Articular chondrocyte of knee joint (primary cell): ENCODE data around the gene RPE. TPM values are rescaled to one million over a fixed set of nuclear protein-coding genes. Genes with fewer than 3 reads are reported as not detected.

Source experiments
- total RNA-seq: library from RNA; depleted of rRNA; stranded (reverse); fragments of >200 nt; gene quantifications from 2 replicates; pipeline ENCODE4 v1.2.3, GENCODE V29; 2012

Gene RPE
- total RNA-seq: 63.9 and 73.3 TPM in 2 replicates

DNA sequence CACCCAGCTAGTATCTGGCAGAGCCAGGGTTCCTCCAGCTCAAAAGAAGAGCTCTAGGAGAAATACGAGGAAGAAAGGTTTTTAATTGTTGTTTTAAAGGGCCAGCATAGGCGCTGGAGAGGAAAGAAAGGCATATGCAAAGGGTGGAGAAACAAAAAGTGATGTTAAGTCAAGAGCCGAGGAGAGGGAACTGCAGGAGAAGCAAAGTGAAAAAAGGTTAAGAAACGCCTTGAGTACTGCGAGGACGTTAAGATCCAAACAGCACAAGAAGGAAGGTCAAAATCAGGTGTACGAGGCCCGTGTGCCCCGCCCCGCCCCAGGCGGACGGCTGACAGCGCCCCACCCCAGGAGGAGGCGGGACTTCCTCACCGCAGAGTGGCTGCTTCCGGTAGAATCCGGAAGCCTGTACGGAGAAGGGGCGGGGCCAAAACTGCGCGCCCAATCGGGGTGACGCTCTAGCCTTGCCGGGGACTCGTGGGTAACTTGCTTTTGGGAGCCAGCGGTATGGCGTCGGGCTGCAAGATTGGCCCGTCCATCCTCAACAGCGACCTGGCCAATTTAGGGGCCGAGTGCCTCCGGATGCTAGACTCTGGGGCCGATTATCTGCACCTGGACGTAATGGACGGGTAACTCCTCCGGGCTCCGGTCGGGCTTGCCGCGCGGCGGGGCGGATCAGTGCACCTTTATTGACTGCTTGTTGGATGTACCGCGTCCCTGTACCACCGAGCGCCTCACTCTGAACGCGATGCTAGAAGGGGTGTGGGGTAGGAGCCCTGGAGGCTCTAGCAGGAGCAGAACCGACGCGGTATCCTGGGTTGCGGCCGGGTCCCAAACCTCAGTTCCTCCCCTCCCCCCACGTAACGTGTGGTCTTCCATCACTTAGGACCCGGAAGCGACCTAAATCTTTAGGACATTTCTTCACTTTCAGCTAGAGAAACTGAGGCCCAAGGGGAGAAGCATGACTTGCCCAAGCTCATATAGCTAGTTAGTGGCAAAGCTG lies at the start of gene RPE:
TSS of gene RPE (plus strand) at position 481 of the 1,000 bp plus-strand sequence. CDS start at position 505, 24 bp downstream.

Other genes with a start within 250 kb of the RPE start
- not detected in 2 replicates for gene UNC80, start 230.8 kb upstream of the RPE start, total RNA-seq
- 30.4 and 34.3 TPM in 2 replicates for gene KANSL1L, start 168.8 kb downstream of the RPE start, total RNA-seq
- 0.65 and 1.2 TPM in 2 replicates for gene ACADL, start 222.8 kb downstream of the RPE start, total RNA-seq